ENCODE measurements around the gene FGD4.
"Not testable (repeated sequence)": the region's sequence is repeated elsewhere in the genome, so short reads cannot be mapped to it uniquely, and the experiment has no call there.

FGD4 gene

DNA sequence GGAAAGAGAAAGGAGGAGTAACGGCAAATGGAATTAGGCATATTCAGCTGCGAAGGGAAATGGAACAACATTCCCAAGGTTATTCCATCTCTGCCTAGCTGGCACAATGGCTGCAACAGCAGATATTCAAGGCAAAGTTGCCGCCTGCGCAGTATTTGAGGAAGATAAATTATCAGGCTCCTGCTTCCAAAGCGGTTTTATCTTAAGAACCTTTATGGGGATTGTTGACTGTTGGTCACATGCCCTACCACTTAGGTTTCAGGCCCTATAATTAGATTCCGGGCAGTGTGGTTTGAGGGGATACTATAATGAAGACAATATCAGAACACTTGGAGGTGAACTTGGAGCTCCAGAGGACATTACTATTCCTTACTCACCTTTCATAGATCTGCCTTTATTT, 99.7 kb downstream of the FGD4 start:
- DNase-seq: no peak

DNA sequence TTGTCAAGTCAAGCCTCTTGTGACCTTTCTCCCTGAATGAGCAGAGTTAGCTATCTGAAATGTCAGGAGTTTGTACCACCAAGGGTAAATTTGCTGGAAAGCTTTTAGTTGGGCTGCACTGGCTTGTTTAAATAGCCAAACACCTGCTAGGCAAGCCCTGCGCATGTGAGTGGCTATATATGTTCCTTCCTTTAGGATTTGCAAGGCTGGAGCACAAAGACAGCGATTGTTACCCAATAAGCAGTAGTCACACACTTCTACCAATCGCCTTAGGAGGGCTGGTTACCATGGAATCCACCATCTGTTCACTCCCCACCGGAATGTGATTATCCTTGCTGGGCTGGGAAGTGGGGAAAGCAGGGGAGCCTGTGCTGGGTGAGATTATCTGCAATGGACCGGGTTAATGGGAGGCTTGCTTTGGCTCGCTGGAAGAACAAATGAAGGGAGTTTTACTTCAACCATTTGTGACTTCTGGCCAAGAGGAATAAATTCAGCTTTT, 102.5 kb downstream of the FGD4 start:
- peak; percentile 98 for DNase-seq

- no peak for DNase-seq
These were observed 103.5 kb downstream of the FGD4 start for GRCh38 chr12:32502693-32503502.

DNA sequence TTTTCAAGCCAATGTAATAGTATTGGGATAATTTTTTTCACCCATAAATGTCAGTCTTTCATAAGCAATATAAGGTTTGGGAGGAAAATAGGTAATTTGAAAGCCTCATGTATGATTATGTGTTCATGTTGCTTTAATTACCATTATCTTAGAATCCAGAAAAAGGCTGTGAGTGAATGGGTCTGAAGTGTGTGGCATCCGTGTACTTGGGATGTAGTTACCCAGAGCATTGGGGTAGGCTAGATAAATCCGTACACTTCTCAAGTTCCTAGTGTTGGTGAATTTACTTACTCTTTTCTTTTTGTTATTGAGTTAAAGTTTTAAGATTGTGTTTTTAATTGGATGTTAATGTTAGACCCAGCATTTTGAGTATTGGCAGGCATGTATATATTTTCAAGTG, 104.4 kb downstream of the FGD4 start:
- no peak for DNase-seq

- DNase-seq: no peak
These were observed 105.2 kb downstream of the FGD4 start for GRCh38 chr12:32504591-32504990.

- DNase-seq: no peak
These were observed 105.9 kb downstream of the FGD4 start for GRCh38 chr12:32505067-32505945.

DNA sequence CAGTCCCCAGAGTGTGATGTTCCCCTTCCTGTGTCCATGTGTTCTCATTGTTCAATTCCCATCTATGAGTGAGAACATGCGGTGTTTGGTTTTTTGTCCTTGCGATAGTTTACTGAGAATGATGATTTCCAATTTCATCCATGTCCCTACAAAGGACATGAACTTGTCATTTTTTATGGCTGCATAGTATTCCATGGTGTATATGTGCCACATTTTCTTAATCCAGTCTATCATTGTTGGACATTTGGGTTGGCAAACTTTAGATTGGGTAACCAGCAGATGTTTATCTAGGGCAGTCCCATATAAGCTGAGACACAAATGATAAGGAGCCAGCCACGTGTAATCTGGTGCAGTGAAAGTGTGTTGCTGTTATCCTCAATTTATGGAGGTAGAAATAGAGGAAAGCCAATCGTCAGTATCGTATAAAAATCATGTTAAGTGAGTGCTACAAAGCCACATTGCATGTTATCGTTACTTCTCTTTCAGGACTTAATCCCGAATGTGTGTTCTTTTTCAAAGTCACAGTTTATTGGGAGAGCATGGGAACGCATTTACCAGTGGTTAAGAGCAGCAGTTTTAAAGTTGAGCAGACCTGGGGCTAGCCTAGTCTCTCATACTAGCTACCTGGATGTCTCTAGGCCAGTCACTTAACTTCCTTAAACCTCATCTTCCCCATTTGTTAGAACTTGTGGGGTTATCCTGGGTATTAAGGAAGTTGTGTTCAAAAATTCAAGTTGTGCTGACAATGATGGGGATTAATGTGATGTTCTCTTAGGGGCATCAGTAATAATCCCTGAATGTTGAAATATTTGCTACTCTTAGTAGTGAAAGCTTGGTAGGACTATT, 108.0 kb downstream of the FGD4 start:
- DNase-seq: not testable (repeated sequence)

DNA sequence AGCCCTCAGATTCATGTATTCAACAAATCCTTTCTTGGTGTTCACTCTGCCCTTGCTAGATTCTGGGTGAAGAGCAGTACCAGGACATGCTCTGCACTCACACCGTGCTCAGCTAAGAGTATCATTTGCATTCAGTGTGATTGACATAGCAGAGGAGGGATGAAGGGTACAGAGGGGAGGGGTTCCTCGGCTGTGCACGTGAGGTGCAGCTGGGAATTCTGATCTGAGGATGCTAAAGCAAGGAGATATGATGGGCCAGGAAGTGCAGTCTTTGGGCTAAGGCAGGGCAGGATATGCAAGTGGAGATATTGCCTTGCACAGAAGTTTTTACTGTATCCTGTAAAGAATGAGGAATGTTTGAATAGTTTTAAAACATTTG, 108.6 kb downstream of the FGD4 start:
- DNase-seq: no peak

DNA sequence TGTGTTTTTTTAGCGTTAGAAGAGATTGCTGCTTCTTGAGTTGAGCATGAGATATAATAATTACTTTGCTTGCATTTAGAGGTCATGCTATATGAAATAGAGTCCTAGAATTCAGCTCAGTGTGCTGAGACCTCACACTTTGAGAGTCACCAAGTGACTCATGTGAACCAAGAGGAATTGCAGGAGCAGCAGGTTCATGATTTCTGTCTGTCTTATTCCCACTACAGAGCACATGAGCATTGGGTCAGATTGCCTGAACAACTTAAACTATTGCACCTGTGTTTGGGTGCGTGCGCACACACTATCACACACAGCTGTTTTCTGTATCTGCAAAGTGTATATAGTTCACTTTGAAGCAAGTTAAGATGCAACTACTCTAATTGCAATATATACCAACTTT, 109.3 kb downstream of the FGD4 start:
- DNase-seq: no peak

DNA sequence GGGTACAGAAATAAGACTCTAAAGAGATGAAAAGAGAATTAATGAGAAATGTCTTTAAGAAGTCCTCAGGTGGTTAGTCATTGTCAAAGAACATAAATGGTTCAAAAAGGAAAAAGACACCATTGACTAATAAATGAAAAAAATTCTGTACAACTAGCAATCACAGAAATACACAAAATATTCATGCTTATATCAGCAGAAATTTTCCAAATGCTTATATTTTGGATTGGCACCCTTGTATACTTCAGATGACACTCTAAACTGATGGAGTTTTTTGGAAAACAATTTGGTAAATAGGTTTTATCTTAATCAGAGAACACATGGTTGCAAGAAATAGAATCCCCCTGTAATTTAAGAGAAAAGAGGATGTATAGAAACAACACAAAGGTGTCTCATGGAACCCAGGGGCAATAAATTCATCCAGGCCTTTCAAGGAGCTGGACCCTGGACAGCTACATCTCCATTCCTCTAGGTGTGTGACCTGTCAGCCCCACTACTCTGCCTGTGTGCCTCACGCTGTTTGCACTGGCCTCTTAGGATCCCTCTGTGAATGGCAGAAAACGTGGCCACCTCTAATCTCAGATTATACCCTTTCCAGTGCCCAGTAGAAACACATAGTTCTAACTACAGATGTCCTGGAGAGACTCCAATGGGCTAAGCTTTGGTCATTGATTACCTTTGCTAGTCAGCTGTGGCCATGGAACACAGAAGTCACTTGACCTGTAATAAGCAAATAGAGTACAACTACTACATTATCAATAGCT, 110.2 kb downstream of the FGD4 start:
- no peak for DNase-seq

DNA sequence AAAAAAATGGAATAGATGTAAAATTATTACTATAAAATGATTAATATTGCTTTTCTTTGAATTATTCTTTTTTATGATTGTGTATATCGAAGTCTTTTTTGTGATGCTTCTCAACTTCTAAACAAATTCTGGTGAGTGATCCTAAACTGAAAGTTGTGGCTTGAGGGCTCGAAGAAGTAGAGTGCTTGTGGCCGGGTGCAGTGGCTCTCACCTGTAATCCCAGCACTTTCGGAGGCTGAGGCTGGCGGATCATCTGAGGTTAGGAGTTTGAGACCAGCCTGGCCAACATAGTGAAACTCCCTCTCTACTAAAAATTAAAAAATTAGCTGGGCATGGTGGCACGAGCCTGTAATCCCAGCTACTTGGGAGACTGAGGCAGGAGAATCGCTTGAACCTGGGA, 112.6 kb downstream of the FGD4 start:
- DNase-seq: not testable (repeated sequence)

DNA sequence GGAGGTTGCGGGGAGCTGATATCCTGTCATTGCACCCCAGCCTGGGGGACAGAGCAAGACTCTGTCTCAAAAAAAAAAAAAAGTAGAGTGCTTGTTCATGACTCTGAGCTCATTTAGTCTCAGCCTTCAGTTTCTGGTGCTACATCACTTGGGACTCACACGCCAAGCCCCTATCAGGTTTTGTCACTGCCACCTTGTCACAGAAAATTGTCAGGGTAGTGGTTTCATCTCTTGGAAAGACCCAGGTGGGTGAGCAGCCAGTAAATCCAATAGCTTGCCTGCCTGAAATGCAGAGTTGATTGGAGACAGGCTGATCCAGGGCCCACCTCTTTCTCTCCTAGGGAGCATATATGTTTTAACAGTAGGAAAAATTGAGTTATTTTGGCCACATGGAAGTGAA, 113.0 kb downstream of the FGD4 start:
- DNase-seq: no peak

DNA sequence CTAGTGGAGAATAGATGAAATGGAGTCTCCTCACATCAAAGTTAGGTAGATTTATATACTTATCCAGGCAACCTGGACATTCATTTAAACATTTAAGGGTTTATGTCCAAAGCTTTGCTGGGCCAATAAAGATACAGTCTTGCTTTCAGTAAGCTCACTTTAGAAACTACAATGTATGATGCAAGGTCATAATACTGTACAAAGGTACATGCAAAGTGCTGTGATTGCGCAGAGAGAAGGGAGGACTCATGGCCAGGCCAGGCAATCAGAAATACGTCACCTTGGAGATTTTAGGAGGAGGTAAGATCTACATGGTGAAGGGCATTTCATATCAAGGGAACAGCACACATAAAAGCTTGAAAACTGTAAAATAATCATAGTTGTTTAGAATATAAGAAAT, 113.6 kb downstream of the FGD4 start:
- DNase-seq: no peak

DNA sequence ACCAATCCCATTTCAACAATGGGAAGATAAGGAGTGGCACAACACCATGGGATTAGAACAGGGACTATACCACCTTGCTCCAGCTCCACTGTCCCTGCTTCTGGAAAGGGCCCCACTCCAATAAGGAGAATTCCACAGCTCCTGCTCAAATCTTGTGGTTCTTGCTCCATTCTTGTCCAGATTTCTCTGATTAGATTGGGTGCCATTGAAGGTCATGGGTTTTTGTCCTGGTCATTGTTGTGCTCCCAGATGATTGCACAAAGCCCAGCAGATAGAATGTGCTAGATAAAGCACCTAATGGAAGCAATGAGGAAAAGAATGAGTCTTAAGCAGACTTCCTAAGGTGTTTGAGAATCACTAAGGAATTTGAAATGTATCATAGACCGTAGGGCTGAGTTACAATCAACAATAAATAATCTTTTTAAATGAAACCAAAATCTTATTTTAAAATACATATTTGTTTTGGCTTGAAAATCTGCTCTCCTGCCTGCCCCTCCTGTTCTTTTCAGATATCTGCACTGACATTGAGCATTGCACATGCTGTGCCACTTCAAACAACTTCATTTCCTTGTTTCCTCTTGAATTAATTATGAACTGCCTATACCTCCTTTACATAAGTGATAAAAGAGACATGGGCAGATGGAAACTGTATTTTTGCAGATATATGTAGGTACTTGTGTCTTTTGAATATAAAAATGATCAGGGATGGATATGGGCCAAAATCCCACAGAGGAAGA, 115.9 kb downstream of the FGD4 start:
- no peak for DNase-seq

- DNase-seq: no peak
These were observed 116.9 kb downstream of the FGD4 start for GRCh38 chr12:32516230-32516629.

DNA sequence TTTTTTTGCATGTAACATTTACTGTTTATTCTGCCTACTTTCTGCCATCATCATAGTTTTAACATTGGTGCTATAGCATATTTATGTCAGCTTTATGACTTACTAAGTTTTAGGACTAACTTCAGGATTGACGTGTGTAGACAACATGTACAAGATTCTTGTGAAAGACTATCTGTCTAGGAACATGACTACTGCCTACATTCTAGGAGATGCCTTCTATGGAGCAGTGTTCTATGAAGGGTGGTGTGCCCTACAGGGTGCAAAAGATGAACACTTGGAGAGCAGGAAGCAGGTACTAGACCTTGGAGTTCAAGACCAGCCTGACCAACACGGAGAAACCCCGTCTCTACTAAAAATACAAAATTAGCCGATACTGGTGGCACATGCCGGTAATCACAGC, 118.6 kb downstream of the FGD4 start:
- DNase-seq: no peak

- no peak for DNase-seq
These were observed 119.7 kb downstream of the FGD4 start for GRCh38 chr12:32519047-32519446.

GRCh38 chr12:32522331-32523221, 123.2 kb downstream of the FGD4 start:
- DNase-seq: no peak

DNA sequence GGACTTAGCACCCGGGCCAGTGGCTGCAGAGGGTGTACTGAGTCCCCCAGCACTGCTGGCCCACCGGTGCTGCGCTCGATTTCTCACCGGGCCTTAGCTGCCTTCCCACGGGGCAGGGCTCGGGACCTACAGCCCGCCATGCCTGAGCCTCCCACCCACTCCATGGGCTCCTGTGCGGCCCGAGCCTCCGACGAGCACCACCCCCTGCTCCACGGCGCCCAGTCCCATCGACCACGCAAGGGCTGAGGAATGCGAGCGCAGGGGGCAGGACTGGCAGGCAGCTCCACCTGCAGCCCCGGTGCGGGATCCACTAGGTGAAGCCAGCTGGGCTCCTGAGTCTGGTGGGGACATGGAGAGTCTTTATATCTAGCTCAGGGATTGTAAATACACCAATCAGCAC, 126.4 kb downstream of the FGD4 start:
- not testable (repeated sequence) for DNase-seq

DNA sequence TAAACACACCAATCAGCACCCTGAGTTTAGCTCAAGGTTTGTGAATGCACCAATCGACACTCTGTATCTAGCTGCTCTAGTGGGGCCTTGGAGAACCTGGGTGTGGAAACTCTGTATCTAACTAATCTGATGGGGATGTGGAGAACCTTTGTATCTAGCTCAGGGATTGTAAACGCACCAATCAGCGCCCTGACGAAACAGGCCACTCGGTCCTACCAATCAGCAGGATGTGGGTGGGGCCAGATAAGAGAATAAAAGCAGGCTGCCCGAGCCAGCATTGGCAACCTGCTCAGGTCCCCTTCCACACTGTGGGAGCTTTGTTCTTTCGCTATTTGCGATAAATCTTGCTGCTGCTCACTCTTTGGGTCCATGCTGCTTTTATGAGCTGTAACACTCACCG, 127.0 kb downstream of the FGD4 start:
- not testable (repeated sequence) for DNase-seq

Data from islet precursor cell (in vitro differentiated cells).